NCI-H2171 (cell line): ENCODE results near the gene PSMB7.

Experiments used
- DNase-seq: peaks from one replicate; lab custom pipeline; 2025; lab: John Stamatoyannopoulos, UW

Gene PSMB7

DNA sequence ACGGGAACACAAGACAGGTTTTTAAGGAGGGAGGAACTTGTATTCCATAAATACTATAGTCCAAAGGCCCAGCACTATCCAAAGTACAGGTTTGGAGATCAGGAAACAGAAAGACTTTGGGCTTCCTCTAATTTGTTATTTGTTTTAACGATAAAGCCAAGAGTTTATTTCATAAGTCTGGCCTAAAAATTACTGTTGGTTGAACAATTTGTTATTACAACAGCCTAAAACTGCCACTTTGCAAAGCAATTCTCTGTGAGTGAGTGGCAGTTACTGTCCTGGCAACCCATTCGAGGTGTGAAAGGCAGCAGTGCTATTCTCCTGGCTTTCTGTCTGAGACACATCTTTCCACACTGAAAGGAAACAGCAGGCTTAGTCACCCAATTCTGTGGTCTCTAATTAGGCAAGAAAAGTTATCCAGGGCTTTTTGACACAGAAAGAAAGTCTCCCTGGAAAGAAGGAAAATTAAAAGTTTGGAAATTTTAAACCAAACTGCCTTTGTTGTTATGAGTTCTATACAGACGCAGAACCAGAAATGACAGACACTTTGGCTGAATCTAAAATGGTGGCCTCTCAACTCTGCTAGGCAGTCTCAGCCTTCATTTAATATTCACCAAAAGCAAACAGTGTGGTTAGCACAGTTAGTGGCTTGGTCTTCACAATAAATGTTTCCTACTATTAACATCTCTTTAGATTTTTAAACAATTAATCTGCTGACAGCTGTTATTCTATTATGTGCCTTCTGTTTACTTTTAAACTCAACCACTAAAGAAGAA lies 33.9 kb downstream of the PSMB7 start:
- DNase-seq, result no peak

GRCh38 chr9:124377551-124378406 lies 37.5 kb downstream of the PSMB7 start:
- DNase-seq, result no peak

GRCh38 chr9:124376329-124376728 lies 38.9 kb downstream of the PSMB7 start:
- no peak for DNase-seq

DNA sequence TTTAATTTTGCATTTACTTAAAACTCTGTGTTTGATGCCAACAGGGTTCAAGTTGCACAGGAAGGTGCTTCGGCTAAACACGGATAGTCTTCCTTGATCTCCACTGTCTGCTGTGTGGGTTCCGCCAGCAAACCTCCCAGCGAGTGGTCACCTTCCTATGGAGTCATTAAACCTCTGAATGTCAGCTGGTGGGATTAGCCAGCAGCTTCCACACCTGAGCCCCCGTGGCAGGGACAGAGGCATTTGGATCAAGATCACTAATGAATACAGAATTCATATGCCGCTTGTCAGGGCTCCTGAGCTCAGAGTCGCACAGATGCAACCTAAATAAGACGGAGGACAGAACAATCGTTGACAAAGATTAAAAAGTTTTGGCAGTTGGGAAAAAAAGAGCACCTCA lies 39.5 kb downstream of the PSMB7 start:
- DNase-seq, result no peak

DNA sequence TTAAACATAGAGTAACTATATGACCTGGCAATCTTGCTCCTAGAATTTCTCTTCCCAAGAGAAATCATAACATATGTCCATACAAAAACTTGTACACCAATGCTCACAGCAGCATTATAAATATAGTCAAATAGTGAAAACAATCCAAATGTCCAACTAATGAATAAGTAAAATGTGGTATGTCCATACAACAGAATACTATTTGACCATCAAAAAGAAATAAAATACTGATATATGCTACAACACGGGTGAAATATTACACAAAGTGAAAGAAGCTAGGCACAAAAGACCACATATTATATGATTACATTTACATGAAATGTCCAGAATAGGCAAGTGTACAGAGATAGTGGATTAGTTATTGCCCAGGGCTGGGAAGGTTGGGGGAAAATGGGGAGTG lies 41.4 kb downstream of the PSMB7 start:
- DNase-seq, result no peak

GRCh38 chr9:124373386-124373785 lies 41.9 kb downstream of the PSMB7 start:
- DNase-seq, result no peak

GRCh38 chr9:124372038-124372437 lies 43.2 kb downstream of the PSMB7 start:
- no peak for DNase-seq

DNA sequence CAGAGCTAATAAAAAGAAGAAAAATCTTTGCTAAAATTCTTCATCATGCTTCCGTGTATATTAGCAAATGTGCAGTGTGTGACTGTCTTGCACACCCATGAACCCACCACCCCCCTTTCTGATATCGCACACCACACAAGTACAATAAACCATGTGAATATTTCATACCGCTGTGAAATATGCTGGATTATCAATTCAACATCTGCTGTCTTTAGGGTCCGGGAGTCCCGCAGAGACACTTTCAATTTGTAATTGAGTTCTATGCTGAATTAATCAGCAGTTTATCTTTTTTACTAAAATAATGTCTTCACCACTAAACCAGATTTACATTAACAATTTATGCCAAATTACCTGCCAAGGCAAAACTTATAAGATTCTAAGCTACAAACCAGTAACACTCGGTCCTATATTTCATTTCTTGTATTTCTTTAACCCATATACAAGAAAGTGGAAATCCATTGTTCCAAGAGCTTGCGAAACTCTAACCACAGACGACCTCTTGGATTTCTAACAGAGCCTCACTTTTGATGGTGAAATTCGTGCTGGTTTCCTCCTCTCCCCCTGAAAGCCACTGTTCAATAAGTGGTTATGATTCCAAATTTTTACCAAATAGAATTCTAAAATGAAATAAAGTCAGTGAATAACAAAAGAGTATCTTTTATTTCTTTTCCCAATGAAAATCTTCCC lies 44.2 kb downstream of the PSMB7 start:
- DNase-seq, result no peak

- DNase-seq, result no peak
Observed at GRCh38 chr9:124369231-124369797, 45.9 kb downstream of the PSMB7 start.

DNA sequence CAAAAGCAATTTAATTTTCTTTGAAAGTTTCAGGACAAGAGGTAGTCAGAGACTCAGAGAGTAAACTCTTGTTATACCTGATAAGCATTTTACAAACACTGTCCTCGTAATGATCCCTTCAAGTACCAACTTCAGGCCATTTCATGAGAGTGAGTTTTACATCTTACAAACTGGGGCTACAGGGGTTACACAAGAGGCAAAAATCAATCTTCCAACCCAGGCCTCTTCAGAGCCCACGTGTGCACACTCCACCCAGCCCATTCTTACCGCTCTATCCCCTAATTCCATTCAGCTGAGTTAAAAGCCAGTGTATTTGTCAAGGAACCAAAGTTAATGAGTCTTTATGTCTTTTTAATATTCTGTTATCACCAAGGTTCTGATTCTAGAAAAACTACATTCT lies 46.5 kb downstream of the PSMB7 start:
- no peak for DNase-seq

DNA sequence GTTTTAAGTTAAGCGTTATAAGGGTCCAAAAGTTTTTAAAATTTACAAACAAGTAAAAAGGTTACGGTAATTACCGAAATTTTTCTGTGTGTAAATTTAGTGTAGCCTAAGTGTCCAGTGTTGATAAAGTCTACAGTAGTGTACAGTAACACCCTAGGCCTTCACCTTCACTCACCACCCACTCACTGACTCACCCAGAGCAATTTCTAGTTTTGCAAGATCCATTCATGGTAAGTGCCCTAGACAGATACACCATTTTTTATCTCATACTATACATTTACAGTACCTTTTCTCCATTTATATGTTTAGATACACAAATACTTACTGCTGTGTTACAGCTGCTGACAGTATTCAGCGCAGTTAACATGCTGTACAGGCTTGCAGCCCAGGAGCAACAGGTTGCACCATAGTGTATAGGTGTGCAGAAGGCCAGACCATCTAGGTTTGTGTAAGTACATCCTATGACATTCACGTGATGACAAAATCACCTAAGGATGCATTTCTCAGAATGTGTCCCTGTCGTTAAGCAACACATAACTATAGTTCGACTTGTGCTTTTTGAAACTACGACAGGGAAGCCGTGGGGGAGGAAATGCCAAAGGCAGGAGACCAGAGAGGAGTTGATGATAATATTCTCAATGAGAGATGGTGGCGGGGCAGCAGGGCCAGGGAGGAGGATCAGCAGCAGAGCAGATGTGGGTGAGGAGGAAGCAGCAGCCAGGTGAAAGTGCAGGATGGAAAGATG lies 48.6 kb downstream of the PSMB7 start:
- no peak for DNase-seq

GRCh38 chr9:124365036-124365435 lies 50.2 kb downstream of the PSMB7 start:
- DNase-seq, result no peak

DNA sequence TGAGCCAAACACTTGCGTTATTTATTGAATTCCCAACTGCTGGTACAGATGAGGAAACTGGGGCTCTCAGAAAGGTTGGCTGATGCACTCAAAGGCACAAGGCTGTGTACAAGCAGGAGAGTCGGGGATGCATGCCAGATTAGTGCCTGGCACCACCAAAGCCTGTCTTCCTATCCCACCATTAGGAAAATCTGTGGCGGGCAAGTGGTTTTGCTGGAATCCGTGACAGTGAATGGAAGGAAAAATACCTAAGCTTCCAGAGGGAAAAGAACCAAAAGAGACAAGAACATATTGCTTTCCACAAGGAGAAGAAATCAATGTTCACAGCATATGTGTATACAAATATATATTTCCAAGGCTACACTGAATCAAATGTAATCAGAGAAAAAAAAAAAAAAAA lies 51.1 kb downstream of the PSMB7 start:
- no peak for DNase-seq

DNA sequence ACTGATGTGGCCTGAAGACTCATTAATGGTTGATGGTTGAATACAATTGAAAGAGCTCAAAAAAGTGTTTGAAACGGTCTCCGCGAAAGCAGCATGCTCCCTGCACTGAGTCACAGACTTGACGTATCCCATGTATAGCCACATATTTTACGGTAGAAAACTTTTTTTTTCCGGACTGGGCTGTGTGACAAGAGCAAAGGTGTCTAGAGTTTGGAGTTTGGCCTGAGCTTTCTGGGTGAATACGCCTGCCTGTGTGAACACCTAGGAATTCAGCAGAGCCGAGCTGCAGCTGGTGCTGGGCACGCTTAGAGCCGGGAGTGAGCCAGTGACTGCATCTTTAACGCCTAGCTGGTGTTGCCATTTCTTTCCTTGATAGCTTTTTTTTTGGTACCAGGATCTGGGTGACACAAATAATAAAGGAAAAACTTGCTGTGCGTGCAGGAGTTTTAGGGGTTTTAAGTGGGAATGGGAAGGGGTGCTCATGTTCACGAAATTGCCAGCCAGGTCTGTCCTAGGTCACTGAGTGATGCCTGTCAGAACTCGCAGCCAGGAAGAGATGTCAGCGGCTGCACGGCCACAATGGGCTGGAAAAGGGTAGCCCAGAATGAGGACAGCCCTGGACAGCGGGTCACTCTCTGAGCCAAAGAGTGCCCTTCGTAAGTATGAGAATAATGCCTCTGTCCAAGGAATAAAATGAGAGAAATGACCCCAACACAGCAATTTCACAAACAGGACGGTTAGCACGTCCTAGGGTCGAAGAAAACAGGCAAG lies 51.7 kb downstream of the PSMB7 start:
- DNase-seq, result no peak

GRCh38 chr9:124361128-124361527 lies 54.1 kb downstream of the PSMB7 start:
- DNase-seq, result no peak

- no peak for DNase-seq
Observed at GRCh38 chr9:124359855-124360678, 55.2 kb downstream of the PSMB7 start.

DNA sequence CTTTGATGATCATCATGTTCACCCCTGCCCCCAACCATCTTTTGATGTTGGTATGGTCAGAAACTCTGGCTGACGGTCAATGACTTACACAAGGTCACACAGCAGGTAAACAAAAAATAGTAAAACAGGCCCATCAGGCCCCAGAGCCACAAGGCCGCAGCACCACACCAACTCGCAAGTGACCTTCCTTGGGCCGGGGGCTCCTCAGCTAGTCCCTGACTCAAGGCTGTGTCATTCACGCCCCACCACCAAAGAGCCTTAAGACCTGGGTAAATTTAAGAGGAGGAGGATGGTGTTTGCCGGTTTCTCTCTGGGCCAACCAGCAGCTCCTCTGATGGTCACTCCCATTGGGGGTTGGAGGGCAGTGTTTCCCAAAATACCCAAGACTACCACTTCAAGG lies 55.8 kb downstream of the PSMB7 start:
- DNase-seq, result no peak

DNA sequence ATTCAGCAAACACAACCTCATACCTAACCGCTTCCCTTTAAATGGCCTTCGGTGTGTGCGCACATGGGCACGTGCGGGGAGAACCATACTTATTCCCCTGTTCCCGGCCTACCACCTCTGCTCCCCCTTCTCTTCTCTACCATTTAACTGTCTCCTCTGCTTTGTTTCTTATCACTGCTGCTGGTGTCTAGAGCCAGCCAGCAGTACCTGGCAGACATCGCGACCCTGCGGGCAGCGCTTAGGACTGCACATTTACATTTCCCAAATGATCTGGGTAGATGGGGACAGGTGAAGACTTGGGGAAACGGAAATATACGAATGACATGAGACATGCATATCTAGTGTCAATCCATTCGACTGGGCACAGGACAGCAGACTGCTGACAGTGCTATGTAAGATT lies 56.6 kb downstream of the PSMB7 start:
- no peak for DNase-seq

DNA sequence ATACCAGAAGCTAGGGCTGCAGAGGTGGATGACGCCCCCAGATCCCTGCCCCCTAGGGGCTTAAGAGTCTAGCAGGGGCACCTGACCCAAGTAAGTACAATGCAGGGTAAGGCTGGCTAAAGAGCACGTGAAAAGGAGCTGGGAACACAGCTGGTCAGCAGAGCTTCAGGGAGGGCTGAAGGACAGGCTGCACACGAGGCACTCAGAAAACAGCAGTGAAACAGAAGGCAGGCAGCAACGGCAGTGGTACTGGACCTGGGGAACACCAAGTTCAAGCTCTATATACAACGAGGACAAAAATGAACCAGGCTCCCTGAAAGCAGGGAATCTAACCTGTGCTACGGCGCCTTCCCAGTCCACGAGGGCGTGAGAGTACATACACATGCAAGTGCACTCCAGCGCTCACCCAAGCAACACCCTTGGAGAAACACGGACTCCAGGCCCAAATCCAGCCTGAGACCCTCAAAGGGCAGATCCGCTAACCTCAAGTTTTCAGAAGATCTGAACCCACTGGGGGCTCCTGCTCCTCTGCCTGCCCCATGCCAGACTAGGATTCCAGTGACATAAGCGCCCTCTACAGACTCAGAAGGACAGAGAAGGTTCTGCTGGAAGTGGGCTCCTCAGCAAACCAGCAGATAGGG lies 57.4 kb downstream of the PSMB7 start:
- no peak for DNase-seq
